Measurements from ENCODE around the gene PAX7.

Gene PAX7

GRCh38 chr1:18725231-18725895 is 94.7 kb downstream of the PAX7 start:
- Histone ChIP-seq H3K4me1 (ENCODE audit: control insufficient read depth in 1 of 2, insufficient read depth in 2 of 2, low read length in 2 of 2) (no peaks in the 10 kb centered on the region), H3K4me3 (ENCODE audit: low read depth in 1 of 2, low read length in 2 of 2) (no peak overlapping the region), H3K9ac (ENCODE audit: low read depth in 1 of 2, low read length in 2 of 2) (no peak overlapping the region), H3K27ac (ENCODE audit: low read depth, low read length) (no peak overlapping the region), H3K36me3 (ENCODE audit: control insufficient read depth in 1 of 2, insufficient read depth in 2 of 2, low read length in 2 of 2) (no peaks in the 10 kb centered on the region), H3K27me3 (ENCODE audit: control insufficient read depth in 1 of 2, insufficient read depth in 2 of 2, low read length in 2 of 2) (peaks cover 36 to 41% of the 10 kb centered on the region in 2 donors), H3K9me3 (ENCODE audit: control insufficient read depth in 1 of 2, low read length in 2 of 2) (no peaks in the 10 kb centered on the region)

DNA sequence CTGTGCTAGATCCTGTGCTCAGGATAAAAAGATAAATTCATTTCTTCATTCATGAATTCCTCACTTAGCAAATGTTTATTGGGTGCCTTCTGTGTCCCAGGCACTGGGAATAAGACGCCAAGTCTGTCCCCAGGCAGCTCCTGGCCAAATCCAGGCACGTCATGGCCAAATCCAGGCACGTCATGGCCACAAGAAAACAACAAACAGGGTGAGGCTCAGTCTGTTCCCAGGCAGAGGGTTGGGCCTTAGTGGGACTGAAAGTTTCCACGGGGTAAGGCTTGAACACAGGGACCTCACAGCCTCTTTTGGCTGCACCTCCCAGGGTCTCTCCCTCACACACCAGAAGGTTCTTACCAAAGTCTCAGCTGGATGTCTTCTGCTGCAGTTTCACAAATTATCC is 95.7 kb downstream of the PAX7 start:
- no peaks in the 10 kb centered on the region for H3K4me1 ChIP-seq (ENCODE audit: control insufficient read depth in 1 of 2, insufficient read depth in 2 of 2, low read length in 2 of 2)
- H3K27me3 ChIP-seq (ENCODE audit: control insufficient read depth in 1 of 2, insufficient read depth in 2 of 2, low read length in 2 of 2): peaks cover 34 to 39% of the 10 kb centered on the region in 2 donors
- no peak overlapping the region for H3K9ac ChIP-seq (ENCODE audit: low read depth in 1 of 2, low read length in 2 of 2)
- H3K9me3 ChIP-seq (ENCODE audit: control insufficient read depth in 1 of 2, low read length in 2 of 2): no peaks in the 10 kb centered on the region
- no peak overlapping the region for H3K4me3 ChIP-seq (ENCODE audit: low read depth in 1 of 2, low read length in 2 of 2)
- H3K27ac ChIP-seq (ENCODE audit: low read depth, low read length): no peak overlapping the region
- H3K36me3 ChIP-seq (ENCODE audit: control insufficient read depth in 1 of 2, insufficient read depth in 2 of 2, low read length in 2 of 2): no peaks in the 10 kb centered on the region

DNA sequence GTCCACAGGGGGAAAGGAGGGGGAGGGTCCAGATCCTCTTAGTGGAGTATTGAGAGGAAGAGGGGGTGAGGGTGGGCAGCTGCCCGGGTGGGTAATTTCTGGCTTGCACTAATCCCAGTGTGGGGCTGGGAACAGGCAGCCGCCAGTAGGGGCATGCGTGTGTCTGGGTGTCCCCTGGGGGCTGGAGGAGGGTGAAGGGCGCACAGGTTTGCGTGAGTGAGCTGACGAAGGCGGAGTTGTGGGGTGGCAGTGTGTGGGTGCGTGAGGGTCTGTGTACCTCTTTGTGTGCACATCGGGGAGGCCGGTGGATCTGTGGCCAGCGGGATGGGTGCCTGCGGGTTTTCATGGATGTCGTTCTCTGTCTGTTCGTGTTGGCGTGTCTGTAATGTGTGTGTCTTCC is 97.3 kb downstream of the PAX7 start:
- H3K9ac ChIP-seq (ENCODE audit: low read depth in 1 of 2, low read length in 2 of 2): no peak overlapping the region
- H3K4me3 ChIP-seq (ENCODE audit: low read depth in 1 of 2, low read length in 2 of 2): no peak overlapping the region
- no peaks in the 10 kb centered on the region for H3K4me1 ChIP-seq (ENCODE audit: control insufficient read depth in 1 of 2, insufficient read depth in 2 of 2, low read length in 2 of 2)
- H3K36me3 ChIP-seq (ENCODE audit: control insufficient read depth in 1 of 2, insufficient read depth in 2 of 2, low read length in 2 of 2): no peaks in the 10 kb centered on the region
- no peaks in the 10 kb centered on the region for H3K9me3 ChIP-seq (ENCODE audit: control insufficient read depth in 1 of 2, low read length in 2 of 2)
- H3K27ac ChIP-seq (ENCODE audit: low read depth, low read length): no peak overlapping the region
- H3K27me3 ChIP-seq (ENCODE audit: control insufficient read depth in 1 of 2, insufficient read depth in 2 of 2, low read length in 2 of 2): peaks cover 32 to 34% of the 10 kb centered on the region in 2 donors

- Histone ChIP-seq H3K9me3 (ENCODE audit: control insufficient read depth in 1 of 2, low read length in 2 of 2) (no peaks in the 10 kb centered on the region), H3K36me3 (ENCODE audit: control insufficient read depth in 1 of 2, insufficient read depth in 2 of 2, low read length in 2 of 2) (no peaks in the 10 kb centered on the region), H3K27me3 (ENCODE audit: control insufficient read depth in 1 of 2, insufficient read depth in 2 of 2, low read length in 2 of 2) (peaks cover 22 to 25% of the 10 kb centered on the region in 2 donors)
Measured at GRCh38 chr1:18730321-18730720, 99.7 kb downstream of the PAX7 start.

DNA sequence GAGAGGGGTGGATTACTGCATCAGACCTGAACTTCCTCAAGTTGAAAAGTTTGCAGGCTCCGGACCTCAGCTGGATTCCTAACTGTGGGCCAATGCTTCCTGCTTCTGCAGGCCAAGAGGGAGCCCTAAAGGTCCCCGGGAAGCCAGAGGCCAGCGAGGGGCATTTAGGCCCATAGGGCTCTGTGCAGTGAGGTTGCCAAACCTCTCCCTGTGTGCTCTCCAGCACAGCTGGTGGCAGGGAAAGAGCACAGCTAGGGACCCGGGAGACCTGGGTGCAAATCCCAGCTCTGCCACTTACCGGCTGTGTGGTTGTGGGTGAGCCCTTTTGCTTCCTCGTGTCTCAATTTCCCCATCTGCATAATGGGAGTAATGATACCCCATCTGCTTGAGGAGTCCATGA is 100.5 kb downstream of the PAX7 start:
- H3K9me3 ChIP-seq (ENCODE audit: control insufficient read depth in 1 of 2, low read length in 2 of 2): no peaks in the 10 kb centered on the region
- H3K27ac ChIP-seq (ENCODE audit: low read depth, low read length): no peak overlapping the region
- H3K27me3 ChIP-seq (ENCODE audit: control insufficient read depth in 1 of 2, insufficient read depth in 2 of 2, low read length in 2 of 2): peaks cover 17 to 26% of the 10 kb centered on the region in 2 donors
- H3K9ac ChIP-seq (ENCODE audit: low read depth in 1 of 2, low read length in 2 of 2): no peak overlapping the region
- no peaks in the 10 kb centered on the region for H3K36me3 ChIP-seq (ENCODE audit: control insufficient read depth in 1 of 2, insufficient read depth in 2 of 2, low read length in 2 of 2)
- H3K4me1 ChIP-seq (ENCODE audit: control insufficient read depth in 1 of 2, insufficient read depth in 2 of 2, low read length in 2 of 2): no peaks in the 10 kb centered on the region
- H3K4me3 ChIP-seq (ENCODE audit: low read depth in 1 of 2, low read length in 2 of 2): no peak overlapping the region

More at GRCh38 chr1:18730321-18730720, 99.7 kb downstream of the PAX7 start:
- no peak overlapping the region for H3K4me3 ChIP-seq (ENCODE audit: low read depth in 1 of 2, low read length in 2 of 2)
- no peaks in the 10 kb centered on the region for H3K4me1 ChIP-seq (ENCODE audit: control insufficient read depth in 1 of 2, insufficient read depth in 2 of 2, low read length in 2 of 2)
- no peak overlapping the region for H3K9ac ChIP-seq (ENCODE audit: low read depth in 1 of 2, low read length in 2 of 2)
- H3K27ac ChIP-seq (ENCODE audit: low read depth, low read length): no peak overlapping the region

DNA sequence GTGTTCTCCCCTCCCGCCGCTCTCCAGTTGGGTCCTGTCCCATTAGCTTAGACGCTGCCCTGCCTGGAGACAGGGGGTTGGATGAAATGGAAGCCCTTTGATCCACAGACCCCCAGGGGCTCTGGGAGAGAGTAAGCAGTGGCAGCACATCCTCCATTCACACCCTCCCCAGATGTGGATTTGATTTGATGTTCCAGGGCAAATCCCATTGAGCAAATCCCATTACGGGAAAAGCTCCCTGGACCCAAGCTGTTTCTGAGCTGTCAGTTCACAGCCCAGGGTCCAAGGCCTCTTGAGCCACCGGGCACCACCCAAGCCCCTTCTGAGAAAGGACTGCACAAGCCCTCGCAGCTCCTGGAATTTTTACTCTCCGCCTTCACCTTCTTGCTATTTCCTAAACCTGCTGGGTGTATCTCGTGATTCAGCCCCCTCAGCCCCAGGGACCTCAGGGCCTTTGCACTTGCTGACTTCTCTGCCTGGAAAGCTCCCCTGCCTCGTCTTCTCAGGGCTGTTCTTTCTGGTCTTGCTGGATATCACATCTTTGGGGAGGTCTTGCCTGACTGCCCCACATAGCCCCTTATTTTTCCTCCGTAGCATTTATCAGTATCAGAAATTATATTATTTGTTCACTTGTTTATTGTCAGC is 101.1 kb downstream of the PAX7 start:
- no peak overlapping the region for H3K4me3 ChIP-seq (ENCODE audit: low read depth in 1 of 2, low read length in 2 of 2)
- H3K4me1 ChIP-seq (ENCODE audit: control insufficient read depth in 1 of 2, insufficient read depth in 2 of 2, low read length in 2 of 2): no peaks in the 10 kb centered on the region
- no peak overlapping the region for H3K9ac ChIP-seq (ENCODE audit: low read depth in 1 of 2, low read length in 2 of 2)
- no peaks in the 10 kb centered on the region for H3K9me3 ChIP-seq (ENCODE audit: control insufficient read depth in 1 of 2, low read length in 2 of 2)
- peaks cover 18 to 26% of the 10 kb centered on the region in 2 donors for H3K27me3 ChIP-seq (ENCODE audit: control insufficient read depth in 1 of 2, insufficient read depth in 2 of 2, low read length in 2 of 2)
- no peaks in the 10 kb centered on the region for H3K36me3 ChIP-seq (ENCODE audit: control insufficient read depth in 1 of 2, insufficient read depth in 2 of 2, low read length in 2 of 2)
- H3K27ac ChIP-seq (ENCODE audit: low read depth, low read length): no peak overlapping the region

GRCh38 chr1:18732686-18733085 is 102.0 kb downstream of the PAX7 start:
- peaks cover 21% of the 10 kb centered on the region in 2 donors for H3K27me3 ChIP-seq (ENCODE audit: control insufficient read depth in 1 of 2, insufficient read depth in 2 of 2, low read length in 2 of 2)
- no peaks in the 10 kb centered on the region for H3K4me1 ChIP-seq (ENCODE audit: control insufficient read depth in 1 of 2, insufficient read depth in 2 of 2, low read length in 2 of 2)

DNA sequence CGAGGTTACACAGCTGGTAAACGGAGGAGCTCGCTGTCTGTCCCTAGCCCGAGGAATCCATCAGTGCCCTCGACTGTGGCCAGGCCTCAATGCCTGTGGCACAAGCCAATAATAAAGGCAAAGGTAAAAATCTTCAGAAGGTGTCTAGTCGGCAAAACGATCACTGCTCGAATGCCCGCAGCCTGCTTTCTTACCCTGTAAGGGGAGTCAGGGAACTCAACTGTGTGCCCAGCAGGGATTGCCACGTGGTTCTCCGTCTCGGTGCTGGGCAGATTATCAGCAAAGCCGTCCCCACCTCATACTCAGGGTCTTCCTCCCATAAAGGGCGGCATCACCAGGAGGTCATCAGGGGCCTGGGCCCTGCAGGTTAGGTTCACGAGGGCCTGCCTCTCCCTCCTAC is 103.4 kb downstream of the PAX7 start:
- Histone ChIP-seq H3K9ac (ENCODE audit: low read depth in 1 of 2, low read length in 2 of 2) (no peak overlapping the region), H3K27me3 (ENCODE audit: control insufficient read depth in 1 of 2, insufficient read depth in 2 of 2, low read length in 2 of 2) (peaks cover 21 to 23% of the 10 kb centered on the region in 2 donors)

More at GRCh38 chr1:18732686-18733085, 102.0 kb downstream of the PAX7 start:
- Histone ChIP-seq H3K9me3 (ENCODE audit: control insufficient read depth in 1 of 2, low read length in 2 of 2) (no peaks in the 10 kb centered on the region), H3K27ac (ENCODE audit: low read depth, low read length) (no peak overlapping the region), H3K9ac (ENCODE audit: low read depth in 1 of 2, low read length in 2 of 2) (no peak overlapping the region), H3K36me3 (ENCODE audit: control insufficient read depth in 1 of 2, insufficient read depth in 2 of 2, low read length in 2 of 2) (no peaks in the 10 kb centered on the region), H3K4me3 (ENCODE audit: low read depth in 1 of 2, low read length in 2 of 2) (no peak overlapping the region)

DNA sequence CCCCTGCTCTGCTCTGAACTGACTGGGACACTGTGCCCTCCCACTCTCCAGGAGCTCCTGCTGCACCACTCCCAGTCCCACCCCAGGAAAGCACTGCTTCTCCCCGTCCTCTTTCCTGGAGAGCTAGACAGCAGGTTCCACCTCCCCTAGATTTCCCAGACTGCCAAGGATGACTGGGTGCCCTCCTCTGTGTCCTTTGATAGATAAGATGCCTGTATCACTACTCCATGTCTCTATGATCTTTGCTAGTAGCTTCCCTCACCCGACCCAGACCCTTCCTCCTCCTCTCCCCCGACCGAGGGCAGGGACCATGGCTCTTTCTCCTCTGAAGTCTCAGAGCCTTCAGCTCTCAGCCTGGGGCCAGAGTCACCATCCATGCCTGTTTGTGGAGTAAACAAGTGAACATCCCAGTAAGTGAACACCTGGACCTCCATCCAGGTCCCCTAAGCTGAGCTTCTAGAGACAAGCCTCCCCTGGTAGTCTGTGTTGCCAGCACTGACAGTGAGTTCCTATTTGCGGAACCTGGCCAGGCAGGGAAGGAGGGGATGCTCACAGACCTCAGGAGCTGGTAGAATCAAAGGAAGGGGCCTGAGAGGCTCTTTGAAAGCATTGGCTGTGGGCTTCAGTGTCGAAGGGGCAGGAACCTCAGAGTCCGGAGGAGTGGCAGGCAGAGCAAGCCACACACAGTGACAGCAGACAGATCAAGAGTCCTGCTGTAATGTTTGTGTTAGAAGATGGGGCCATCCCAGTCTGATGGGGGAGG is 104.0 kb downstream of the PAX7 start:
- Histone ChIP-seq H3K9me3 (ENCODE audit: control insufficient read depth in 1 of 2, low read length in 2 of 2) (no peaks in the 10 kb centered on the region), H3K27ac (ENCODE audit: low read depth, low read length) (no peak overlapping the region), H3K4me1 (ENCODE audit: control insufficient read depth in 1 of 2, insufficient read depth in 2 of 2, low read length in 2 of 2) (no peaks in the 10 kb centered on the region), H3K36me3 (ENCODE audit: control insufficient read depth in 1 of 2, insufficient read depth in 2 of 2, low read length in 2 of 2) (no peaks in the 10 kb centered on the region), H3K9ac (ENCODE audit: low read depth in 1 of 2, low read length in 2 of 2) (no peak overlapping the region), H3K27me3 (ENCODE audit: control insufficient read depth in 1 of 2, insufficient read depth in 2 of 2, low read length in 2 of 2) (peaks cover 21% of the 10 kb centered on the region in 2 donors), H3K4me3 (ENCODE audit: low read depth in 1 of 2, low read length in 2 of 2) (no peak overlapping the region)

More for the DNA sequence above, 103.4 kb downstream of the PAX7 start:
- Histone ChIP-seq H3K9me3 (ENCODE audit: control insufficient read depth in 1 of 2, low read length in 2 of 2) (no peaks in the 10 kb centered on the region), H3K4me1 (ENCODE audit: control insufficient read depth in 1 of 2, insufficient read depth in 2 of 2, low read length in 2 of 2) (no peaks in the 10 kb centered on the region), H3K36me3 (ENCODE audit: control insufficient read depth in 1 of 2, insufficient read depth in 2 of 2, low read length in 2 of 2) (no peaks in the 10 kb centered on the region), H3K27ac (ENCODE audit: low read depth, low read length) (no peak overlapping the region), H3K4me3 (ENCODE audit: low read depth in 1 of 2, low read length in 2 of 2) (no peak overlapping the region)

All from duodenal mucosa (tissue), 2 donors.